Measurements from ENCODE around the gene IRF3.

Gene IRF3

GRCh38 chr19:49639401-49640112 lies 26.1 kb downstream of the IRF3 start:
- no peak for TF ChIP-seq EZH2phosphoT487 (conservative IDR thresholded peaks at IDR 0.05; ENCODE audit: low read length)
- TF ChIP-seq, protein P1, sequence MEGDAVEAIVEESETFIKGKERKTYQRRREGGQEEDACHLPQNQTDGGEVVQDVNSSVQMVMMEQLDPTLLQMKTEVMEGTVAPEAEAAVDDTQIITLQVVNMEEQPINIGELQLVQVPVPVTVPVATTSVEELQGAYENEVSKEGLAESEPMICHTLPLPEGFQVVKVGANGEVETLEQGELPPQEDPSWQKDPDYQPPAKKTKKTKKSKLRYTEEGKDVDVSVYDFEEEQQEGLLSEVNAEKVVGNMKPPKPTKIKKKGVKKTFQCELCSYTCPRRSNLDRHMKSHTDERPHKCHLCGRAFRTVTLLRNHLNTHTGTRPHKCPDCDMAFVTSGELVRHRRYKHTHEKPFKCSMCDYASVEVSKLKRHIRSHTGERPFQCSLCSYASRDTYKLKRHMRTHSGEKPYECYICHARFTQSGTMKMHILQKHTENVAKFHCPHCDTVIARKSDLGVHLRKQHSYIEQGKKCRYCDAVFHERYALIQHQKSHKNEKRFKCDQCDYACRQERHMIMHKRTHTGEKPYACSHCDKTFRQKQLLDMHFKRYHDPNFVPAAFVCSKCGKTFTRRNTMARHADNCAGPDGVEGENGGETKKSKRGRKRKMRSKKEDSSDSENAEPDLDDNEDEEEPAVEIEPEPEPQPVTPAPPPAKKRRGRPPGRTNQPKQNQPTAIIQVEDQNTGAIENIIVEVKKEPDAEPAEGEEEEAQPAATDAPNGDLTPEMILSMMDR (IDR thresholded peaks at IDR 0.05; ENCODE audit: insufficient read depth, low read length, poor library complexity, severe bottlenecking), result no peak
- H3K79me2 ChIP-seq (ENCODE audit: insufficient read depth, low read length), result peaks cover 23% of the 10 kb centered on the region
- no peaks in the 10 kb centered on the region for H4K20me1 ChIP-seq (ENCODE audit: low read depth, low read length)
- H3K27me3 ChIP-seq (ENCODE audit: low read length), result no peaks in the 10 kb centered on the region
- no peak overlapping the region for H2AFZ ChIP-seq (ENCODE audit: low read depth, low read length, severe bottlenecking)
- peak overlapping the region; percentile 52 for H3K4me2 ChIP-seq (ENCODE audit: low read depth, low read length, poor library complexity, severe bottlenecking)
- no peaks in the 10 kb centered on the region for H3K9me3 ChIP-seq (ENCODE audit: insufficient read depth, low read length)
- no peaks in the 10 kb centered on the region for H3K36me3 ChIP-seq (ENCODE audit: low read length)
- no peaks in the 10 kb centered on the region for H3K9me2 ChIP-seq (replicated peaks; ENCODE audit: insufficient read depth, low read length)
- peak overlapping the region; percentile 49 for H3K4me3 ChIP-seq (ENCODE audit: insufficient read depth, low read length, poor library complexity, severe bottlenecking)
- H3K27ac ChIP-seq (ENCODE audit: low read depth, low read length), result no peak overlapping the region
- H3K9ac ChIP-seq (ENCODE audit: low read length), result peak overlapping the region; percentile 45
- H3F3A ChIP-seq (ENCODE audit: insufficient read depth), result 0 out of 2 replicates have a peak, but pooled peaks cover 12% of the 10 kb centered on the region

DNA sequence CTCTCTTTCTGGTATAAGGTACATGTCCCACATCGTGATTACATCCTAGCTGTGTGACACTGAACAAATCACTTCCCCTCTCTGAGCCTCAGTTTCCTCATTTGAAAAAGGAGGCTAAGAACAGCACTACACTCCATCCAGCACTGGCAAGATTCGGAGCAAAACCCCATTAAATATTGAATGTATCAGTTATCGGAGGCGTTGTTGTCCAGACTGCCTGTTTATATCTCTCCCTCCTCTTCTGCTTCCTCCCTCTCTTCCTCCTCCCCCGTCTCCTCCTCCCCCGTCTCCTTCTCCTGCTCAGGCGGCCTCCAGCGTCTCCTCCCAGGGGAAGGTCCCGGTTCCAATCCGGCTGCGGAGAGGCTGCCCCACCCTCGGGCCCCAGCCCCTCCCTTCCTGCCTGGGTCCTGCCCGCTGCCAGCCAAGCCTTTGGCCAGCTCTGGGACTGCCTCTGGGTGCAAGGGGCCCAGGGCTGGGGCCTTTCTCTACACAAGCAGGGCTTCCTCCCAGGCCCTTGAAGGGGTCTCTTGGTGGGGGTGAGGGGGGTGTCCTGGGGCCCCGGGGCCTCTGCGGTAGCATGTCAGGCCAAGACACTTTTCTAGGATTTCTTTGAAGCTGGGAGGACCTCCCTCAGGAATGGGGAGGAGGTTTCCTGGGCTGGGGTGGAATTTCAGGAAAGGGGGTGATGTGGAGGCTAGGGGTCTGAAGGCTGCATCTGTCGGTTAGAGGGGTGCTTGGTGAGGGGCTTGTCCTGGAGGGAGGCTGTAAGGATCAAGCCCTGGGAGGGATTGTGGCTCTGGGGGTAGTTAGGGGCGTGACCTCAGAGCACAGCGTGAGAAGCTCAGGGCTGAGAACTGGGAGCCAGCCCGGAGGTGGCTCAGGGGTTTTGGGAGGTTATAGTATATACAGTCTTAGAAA lies 27.6 kb downstream of the IRF3 start:
- Histone ChIP-seq H3F3A (ENCODE audit: insufficient read depth) (0 out of 2 replicates have a peak, but pooled peaks cover 12% of the 10 kb centered on the region), H3K9me2 (replicated peaks; ENCODE audit: insufficient read depth, low read length) (no peaks in the 10 kb centered on the region), H3K79me2 (ENCODE audit: insufficient read depth, low read length) (peaks cover 8% of the 10 kb centered on the region; the same call in 1 of the 2 replicates), H2AFZ (ENCODE audit: low read depth, low read length, severe bottlenecking) (no peak overlapping the region), H3K27ac (ENCODE audit: low read depth, low read length) (no peak overlapping the region), H3K9me3 (ENCODE audit: insufficient read depth, low read length) (no peaks in the 10 kb centered on the region), H3K36me3 (ENCODE audit: low read length) (no peaks in the 10 kb centered on the region), H3K27me3 (ENCODE audit: low read length) (no peaks in the 10 kb centered on the region), H4K20me1 (ENCODE audit: low read depth, low read length) (no peaks in the 10 kb centered on the region), H3K4me3 (ENCODE audit: insufficient read depth, low read length, poor library complexity, severe bottlenecking) (no peak overlapping the region), H3K9ac (ENCODE audit: low read length) (no peak overlapping the region), H3K4me2 (ENCODE audit: low read depth, low read length, poor library complexity, severe bottlenecking) (no peak overlapping the region)
- TF ChIP-seq EZH2phosphoT487 (conservative IDR thresholded peaks at IDR 0.05; ENCODE audit: low read length), result no peak
- TF ChIP-seq, protein P1 (IDR thresholded peaks at IDR 0.05; ENCODE audit: insufficient read depth, low read length, poor library complexity, severe bottlenecking), result no peak

DNA sequence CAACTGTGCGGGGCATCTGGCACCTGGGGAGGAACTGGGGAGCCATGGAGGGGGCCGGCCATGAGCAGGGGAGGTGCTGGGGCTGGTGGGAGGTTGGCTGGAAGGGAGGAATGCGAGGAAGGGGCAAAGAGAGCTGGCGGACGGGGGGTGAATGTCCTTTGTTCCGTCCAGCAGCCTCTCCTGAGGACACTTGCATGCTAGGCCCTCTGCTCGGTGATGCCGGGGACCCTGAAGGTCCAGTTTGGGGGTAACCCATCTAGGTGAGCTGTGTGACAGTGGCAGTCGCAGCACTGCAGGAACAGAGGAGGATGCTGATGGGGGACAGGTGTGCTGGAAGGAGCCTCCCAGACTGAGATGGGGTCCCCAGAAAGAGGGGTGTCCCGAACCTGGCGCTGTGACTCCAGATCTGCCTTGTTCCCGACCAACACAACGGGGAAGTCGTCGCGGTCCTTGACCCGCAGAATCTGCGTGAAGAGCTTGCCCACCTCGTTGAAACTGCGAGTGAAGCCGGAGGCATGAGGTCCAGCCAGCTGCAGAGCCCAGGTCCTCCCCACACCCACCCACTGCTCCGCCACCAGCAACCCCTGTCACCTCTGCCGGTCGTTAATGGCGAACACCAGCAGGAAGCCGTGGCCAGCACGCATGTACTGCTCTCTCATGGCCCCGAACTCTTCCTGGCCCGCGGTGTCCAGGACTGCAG lies 29.3 kb downstream of the IRF3 start:
- Histone ChIP-seq H3K9me2 (replicated peaks; ENCODE audit: insufficient read depth, low read length) (no peaks in the 10 kb centered on the region), H3F3A (ENCODE audit: insufficient read depth) (0 out of 2 replicates have a peak, but pooled peaks cover 8% of the 10 kb centered on the region), H3K36me3 (ENCODE audit: low read length) (no peaks in the 10 kb centered on the region), H4K20me1 (ENCODE audit: low read depth, low read length) (no peaks in the 10 kb centered on the region), H3K27ac (ENCODE audit: low read depth, low read length) (no peak overlapping the region), H3K79me2 (ENCODE audit: insufficient read depth, low read length) (no peaks in the 10 kb centered on the region), H2AFZ (ENCODE audit: low read depth, low read length, severe bottlenecking) (no peak overlapping the region), H3K4me3 (ENCODE audit: insufficient read depth, low read length, poor library complexity, severe bottlenecking) (no peak overlapping the region), H3K9me3 (ENCODE audit: insufficient read depth, low read length) (no peaks in the 10 kb centered on the region), H3K27me3 (ENCODE audit: low read length) (no peaks in the 10 kb centered on the region), H3K4me2 (ENCODE audit: low read depth, low read length, poor library complexity, severe bottlenecking) (no peak overlapping the region), H3K9ac (ENCODE audit: low read length) (no peak overlapping the region)
- TF ChIP-seq EZH2phosphoT487 (conservative IDR thresholded peaks at IDR 0.05; ENCODE audit: low read length), result no peak
- TF ChIP-seq, protein P1 (IDR thresholded peaks at IDR 0.05; ENCODE audit: insufficient read depth, low read length, poor library complexity, severe bottlenecking), result no peak
